DMS79 (cell line): Measurements from ENCODE around the gene ELFN2.

Experiments used
- DNase-seq: peaks from one replicate; lab custom pipeline; 2025; lab: John Stamatoyannopoulos, UW

The ELFN2 gene

GRCh38 chr22:37427711-37428635, 694 bp upstream of the ELFN2 start:
- DNase-seq, result no peak

GRCh38 chr22:37426706-37427134, 559 bp downstream of the ELFN2 start:
- no peak for DNase-seq

- peak; percentile 58 for DNase-seq
These were observed 1.2 kb downstream of the ELFN2 start for GRCh38 chr22:37425800-37426705.

- DNase-seq, result no peak
These were observed 1.9 kb downstream of the ELFN2 start for GRCh38 chr22:37425369-37425768.

DNA sequence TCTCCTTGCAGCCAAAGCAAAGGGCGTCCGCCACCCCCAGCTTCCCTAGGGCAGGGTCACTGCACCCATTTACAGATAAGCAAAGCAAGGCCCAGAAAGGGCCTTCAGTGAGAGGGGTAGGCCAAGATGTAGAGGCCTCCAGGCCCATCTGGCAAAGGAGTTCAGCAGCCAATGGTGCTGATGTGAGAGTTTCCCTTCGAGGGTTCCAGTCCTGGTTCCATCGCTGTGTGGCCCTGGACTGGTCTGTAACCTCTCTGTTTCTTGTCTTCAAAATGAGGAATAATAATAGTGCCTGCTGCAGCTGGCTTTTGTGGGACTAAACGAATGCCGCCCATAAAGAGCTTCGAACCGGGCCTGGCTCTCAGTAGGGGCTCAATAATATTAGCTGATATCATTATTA, 4.0 kb downstream of the ELFN2 start:
- no peak for DNase-seq

GRCh38 chr22:37421468-37421877, 5.8 kb downstream of the ELFN2 start:
- DNase-seq, result no peak

GRCh38 chr22:37420686-37421467, 6.4 kb downstream of the ELFN2 start:
- no peak for DNase-seq

GRCh38 chr22:37419969-37420685, 7.2 kb downstream of the ELFN2 start:
- no peak for DNase-seq

GRCh38 chr22:37419370-37419968, 7.8 kb downstream of the ELFN2 start:
- DNase-seq, result no peak

- DNase-seq, result no peak
These were observed 8.5 kb downstream of the ELFN2 start for GRCh38 chr22:37418627-37419369.

GRCh38 chr22:37417677-37418348, 9.5 kb downstream of the ELFN2 start:
- no peak for DNase-seq

DNA sequence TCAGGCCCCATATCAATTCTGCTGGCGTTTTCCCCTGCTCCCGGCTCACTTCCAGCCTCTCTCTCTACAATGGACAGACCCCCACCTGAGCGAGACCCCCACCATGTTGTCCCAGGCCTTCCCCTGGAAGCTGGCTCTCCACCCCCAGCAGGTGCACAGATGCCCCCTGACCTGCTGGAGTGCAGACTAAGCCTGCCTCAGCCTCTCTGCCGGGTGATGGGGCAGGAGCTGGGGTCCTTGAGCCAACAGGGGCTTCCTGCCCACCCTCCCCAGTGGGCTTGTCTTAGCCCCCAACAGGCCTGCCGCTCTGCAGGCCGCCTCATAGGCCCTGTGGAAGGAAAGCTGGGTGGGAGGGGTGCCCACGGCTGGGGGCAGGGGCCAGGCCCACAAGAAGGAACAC, 10.0 kb downstream of the ELFN2 start:
- no peak for DNase-seq

DNA sequence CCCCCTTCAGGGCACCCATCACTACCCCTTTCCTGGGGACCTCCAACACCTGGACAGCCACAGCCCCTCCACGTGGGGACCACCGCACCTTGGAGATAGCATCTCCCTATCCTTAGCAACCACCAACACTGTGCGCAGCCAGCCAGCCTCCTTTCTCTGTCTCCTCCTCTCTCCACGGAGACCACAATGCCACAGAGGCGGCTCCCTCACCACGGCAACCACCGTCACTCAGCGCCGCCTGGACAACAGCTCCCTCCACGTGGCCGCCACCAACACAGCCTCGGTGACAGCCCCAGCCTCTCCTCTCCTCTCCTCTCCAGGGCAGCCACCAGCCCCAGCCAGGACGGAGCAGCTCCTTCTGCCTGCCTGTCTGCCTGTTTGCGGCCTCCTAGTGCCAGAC, 10.5 kb downstream of the ELFN2 start:
- peak; percentile 41 for DNase-seq

DNA sequence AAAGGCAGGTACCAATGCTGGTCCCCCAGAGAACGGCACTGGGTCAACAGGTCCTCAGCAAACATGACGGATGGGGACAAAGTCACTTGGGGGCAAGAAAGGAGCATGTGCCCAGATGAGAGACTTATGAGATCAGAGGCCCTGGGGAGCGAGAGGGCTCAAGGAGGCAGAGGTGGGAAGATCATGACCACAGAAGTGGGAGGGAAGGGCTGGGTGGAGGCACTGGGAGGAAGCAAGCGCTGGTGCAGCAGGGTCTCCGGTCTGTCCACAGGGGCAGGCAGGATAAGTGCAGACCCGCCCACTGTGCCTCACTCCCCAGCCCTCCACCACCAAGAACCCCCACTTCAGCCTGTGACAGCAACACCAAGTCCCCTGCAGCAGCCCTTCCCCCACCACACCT, 10.9 kb downstream of the ELFN2 start:
- no peak for DNase-seq

GRCh38 chr22:37415210-37415609, 12.1 kb downstream of the ELFN2 start:
- no peak for DNase-seq

- no peak for DNase-seq
These were observed 13.0 kb downstream of the ELFN2 start for GRCh38 chr22:37414288-37414687.

- DNase-seq, result no peak
These were observed 13.7 kb downstream of the ELFN2 start for GRCh38 chr22:37413546-37413945.

- no peak for DNase-seq
These were observed 14.6 kb downstream of the ELFN2 start for GRCh38 chr22:37412495-37413250.

DNA sequence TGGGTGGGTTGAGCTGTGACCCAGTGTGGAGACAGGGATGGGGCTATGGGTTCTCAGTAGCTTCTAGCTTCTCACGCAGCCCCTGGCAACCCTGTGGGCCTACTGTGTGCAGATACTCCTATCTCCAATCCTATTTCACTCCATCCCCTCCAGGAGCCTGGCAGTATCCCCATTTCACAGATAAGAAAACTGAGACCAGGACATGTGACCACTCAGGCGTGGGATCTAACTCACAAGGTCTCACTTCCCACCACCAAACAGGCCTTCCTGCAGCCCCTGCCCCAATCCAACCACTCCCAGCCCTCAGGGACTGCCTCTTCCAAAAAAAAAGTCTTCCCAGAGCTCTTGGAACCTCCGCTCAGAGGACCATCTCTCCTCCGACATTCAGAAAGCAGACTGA, 15.6 kb downstream of the ELFN2 start:
- DNase-seq, result no peak
